HepG2 (cell line): Measurements from ENCODE around the gene GNG7. TPM values are rescaled to one million over a fixed set of nuclear protein-coding genes. Genes with fewer than 3 reads are reported as not detected.

ENCODE experiments used
- BHLHE40 ChIP-seq: IDR thresholded peaks from 2 replicates; pipeline ENCODE4 v1.6.1; 2011; ENCODE audit warnings: low read length, improper control_type of control experiment
- GPBP1L1 ChIP-seq: sonication (generic); formaldehyde crosslinking; IDR thresholded peaks from 2 replicates; pipeline ENCODE4 v1.5.0; 2020; ENCODE audit warnings: mild to moderate bottlenecking, missing genetic modification reagents
- HHEX ChIP-seq: IDR thresholded peaks from 2 replicates; pipeline ENCODE4 v1.6.1; 2016; ENCODE audit warnings: control low read depth
- NR2F2 ChIP-seq: IDR thresholded peaks from 2 replicates; pipeline ENCODE4 v1.6.1; 2012; ENCODE audit warnings: low read depth, inconsistent platforms, borderline replicate concordance
- RARA ChIP-seq: IDR thresholded peaks from 2 replicates; pipeline ENCODE4 v1.6.1; 2016; ENCODE audit warnings: missing genetic modification reagents, missing compliant biosample characterization
- REL ChIP-seq: sonication (generic); formaldehyde crosslinking; conservative IDR thresholded peaks from 2 replicates; pipeline ENCODE4 v1.8.0; 2022; ENCODE audit warnings: mild to moderate bottlenecking, missing genetic modification reagents, moderate library complexity
- SAP130 ChIP-seq: IDR thresholded peaks from 2 replicates; pipeline ENCODE4 v1.6.1; 2016; ENCODE audit warnings: low read depth
- SCMH1 ChIP-seq: sonication (generic); formaldehyde crosslinking; IDR thresholded peaks from 2 replicates; pipeline ENCODE4 v1.9.0; 2021; ENCODE audit warnings: missing genetic modification reagents, mild to moderate bottlenecking, borderline replicate concordance
- SOX6 ChIP-seq, 2 experiments: fragments of 450-650 bp in 1 of 2; sonication (generic) in 1 of 2; formaldehyde crosslinking in 1 of 2; IDR thresholded peaks; 2 replicates each; pipeline versions ENCODE4 v1.4.0 to v1.6.1; 2017 to 2020; ENCODE audit warnings: antibody characterized with exemption in 1 of 2, mild to moderate bottlenecking in 1 of 2, missing genetic modification reagents in 1 of 2
- STAT5B ChIP-seq: sonication (generic); formaldehyde crosslinking; IDR thresholded peaks from 2 replicates; pipeline ENCODE4 v1.4.0; 2020; ENCODE audit warnings: missing genetic modification reagents
- XRCC5 ChIP-seq: fragments of 200-400 bp; formaldehyde crosslinking; optimal IDR thresholded peaks from 2 replicates; pipeline ENCODE3; 2017; ENCODE audit warnings: mild to moderate bottlenecking, low read length
- ZNF235 ChIP-seq: sonication (generic); formaldehyde crosslinking; IDR thresholded peaks from 2 replicates; pipeline ENCODE4 v1.8.1; 2023; ENCODE audit warnings: mild to moderate bottlenecking, missing genetic modification reagents, borderline replicate concordance
- ZNF263 ChIP-seq: sonication (generic); formaldehyde crosslinking; IDR thresholded peaks from 2 replicates; pipeline ENCODE4 v1.4.0; 2020; ENCODE audit warnings: missing genetic modification reagents
- ZNF275 ChIP-seq: sonication (generic); formaldehyde crosslinking; IDR thresholded peaks from 2 replicates; pipeline ENCODE4 v1.8.0; 2022; ENCODE audit warnings: missing genetic modification reagents, mild to moderate bottlenecking, inconsistent platforms, borderline replicate concordance
- ZNF354B ChIP-seq: sonication (generic); formaldehyde crosslinking; IDR thresholded peaks from 2 replicates; pipeline ENCODE4 v1.8.0; 2022; ENCODE audit warnings: mild to moderate bottlenecking, missing genetic modification reagents
- ZNF605 ChIP-seq: sonication (generic); formaldehyde crosslinking; IDR thresholded peaks from 2 replicates; pipeline ENCODE4 v1.8.0; 2022; ENCODE audit warnings: mild to moderate bottlenecking, missing genetic modification reagents
- ZNF737 ChIP-seq: sonication (generic); formaldehyde crosslinking; IDR thresholded peaks from 2 replicates; pipeline ENCODE4 v1.5.0; 2020; ENCODE audit warnings: missing genetic modification reagents, mild to moderate bottlenecking, borderline replicate concordance
- ZSCAN31 ChIP-seq: sonication (generic); formaldehyde crosslinking; IDR thresholded peaks from 2 replicates; pipeline ENCODE4 v1.5.0; 2020; ENCODE audit warnings: low read depth, mild to moderate bottlenecking, missing genetic modification reagents
- polyA plus RNA-seq, 8 experiments: library from polyadenylated mRNA; depleted of rRNA in 3 of 8; stranded (reverse) in 7 of 8; unstranded in 1 of 8; fragments of >200 nt; fragmentation: Illumina TruSeq in 4 of 8; extraction: Trizol in 4 of 8; gene quantifications; 2 replicates each; pipeline versions ENCODE4 v1.2.1 to v1.2.3, GENCODE V29; 2011 to 2016; ENCODE audit warnings: low read depth in 4 of 8, missing spikeins in 1 of 8, mixed read lengths in 1 of 8; ENCODE audit not compliant: insufficient read depth in 1 of 8
- total RNA-seq, 5 experiments: library from RNA; depleted of rRNA; stranded (reverse); fragments of >200 nt; fragmentation: Illumina TruSeq; extraction: Trizol; gene quantifications; 2 replicates each; pipeline ENCODE4 v1.2.3, GENCODE V29; 2016; ENCODE audit warnings: low read depth in 1 of 5
- TF ChIP-seq, protein P1 (sequence below): sonication (generic); formaldehyde crosslinking; IDR thresholded peaks from 2 replicates; pipeline ENCODE4 v1.4.0; 2020; ENCODE audit warnings: mild to moderate bottlenecking, missing genetic modification reagents
- TF ChIP-seq, protein P2 (sequence below): sonication (generic); formaldehyde crosslinking; IDR thresholded peaks from 2 replicates; pipeline ENCODE4 v1.5.0; 2020; ENCODE audit warnings: mild to moderate bottlenecking, missing genetic modification reagents

GNG7 gene
- total and polyA plus RNA-seq, 2 of the 13 experiments (the other 11 are each of a cell fraction or from before 2014, with no cell fraction given): 1.4 to 3.3 TPM

GRCh38 chr19:2591537-2592291, 110.8 kb downstream of the GNG7 start (continued):
- TF ChIP-seq BHLHE40: no peak
- no peak for TF ChIP-seq ZNF605 (CRISPR knock-in tag)
- TF ChIP-seq SOX6 (IDR thresholded peaks at IDR 0.05): no peak
- peak; percentile 30; the same call in 1 of the 2 replicates for TF ChIP-seq SOX6 (CRISPR knock-in tag; IDR thresholded peaks at IDR 0.05)
- no peak for TF ChIP-seq ZNF737 (CRISPR knock-in tag)
- peak; percentile 64; the same call in 1 of the 2 replicates for TF ChIP-seq ZNF275 (CRISPR knock-in tag)
- TF ChIP-seq STAT5B (CRISPR knock-in tag): no peak
- no peak for TF ChIP-seq ZSCAN31
- TF ChIP-seq SCMH1: no peak
- no peak for TF ChIP-seq REL (CRISPR knock-in tag)
- TF ChIP-seq ZNF354B (CRISPR knock-in tag): no peak
- no peak for TF ChIP-seq XRCC5
- TF ChIP-seq, protein P1, sequence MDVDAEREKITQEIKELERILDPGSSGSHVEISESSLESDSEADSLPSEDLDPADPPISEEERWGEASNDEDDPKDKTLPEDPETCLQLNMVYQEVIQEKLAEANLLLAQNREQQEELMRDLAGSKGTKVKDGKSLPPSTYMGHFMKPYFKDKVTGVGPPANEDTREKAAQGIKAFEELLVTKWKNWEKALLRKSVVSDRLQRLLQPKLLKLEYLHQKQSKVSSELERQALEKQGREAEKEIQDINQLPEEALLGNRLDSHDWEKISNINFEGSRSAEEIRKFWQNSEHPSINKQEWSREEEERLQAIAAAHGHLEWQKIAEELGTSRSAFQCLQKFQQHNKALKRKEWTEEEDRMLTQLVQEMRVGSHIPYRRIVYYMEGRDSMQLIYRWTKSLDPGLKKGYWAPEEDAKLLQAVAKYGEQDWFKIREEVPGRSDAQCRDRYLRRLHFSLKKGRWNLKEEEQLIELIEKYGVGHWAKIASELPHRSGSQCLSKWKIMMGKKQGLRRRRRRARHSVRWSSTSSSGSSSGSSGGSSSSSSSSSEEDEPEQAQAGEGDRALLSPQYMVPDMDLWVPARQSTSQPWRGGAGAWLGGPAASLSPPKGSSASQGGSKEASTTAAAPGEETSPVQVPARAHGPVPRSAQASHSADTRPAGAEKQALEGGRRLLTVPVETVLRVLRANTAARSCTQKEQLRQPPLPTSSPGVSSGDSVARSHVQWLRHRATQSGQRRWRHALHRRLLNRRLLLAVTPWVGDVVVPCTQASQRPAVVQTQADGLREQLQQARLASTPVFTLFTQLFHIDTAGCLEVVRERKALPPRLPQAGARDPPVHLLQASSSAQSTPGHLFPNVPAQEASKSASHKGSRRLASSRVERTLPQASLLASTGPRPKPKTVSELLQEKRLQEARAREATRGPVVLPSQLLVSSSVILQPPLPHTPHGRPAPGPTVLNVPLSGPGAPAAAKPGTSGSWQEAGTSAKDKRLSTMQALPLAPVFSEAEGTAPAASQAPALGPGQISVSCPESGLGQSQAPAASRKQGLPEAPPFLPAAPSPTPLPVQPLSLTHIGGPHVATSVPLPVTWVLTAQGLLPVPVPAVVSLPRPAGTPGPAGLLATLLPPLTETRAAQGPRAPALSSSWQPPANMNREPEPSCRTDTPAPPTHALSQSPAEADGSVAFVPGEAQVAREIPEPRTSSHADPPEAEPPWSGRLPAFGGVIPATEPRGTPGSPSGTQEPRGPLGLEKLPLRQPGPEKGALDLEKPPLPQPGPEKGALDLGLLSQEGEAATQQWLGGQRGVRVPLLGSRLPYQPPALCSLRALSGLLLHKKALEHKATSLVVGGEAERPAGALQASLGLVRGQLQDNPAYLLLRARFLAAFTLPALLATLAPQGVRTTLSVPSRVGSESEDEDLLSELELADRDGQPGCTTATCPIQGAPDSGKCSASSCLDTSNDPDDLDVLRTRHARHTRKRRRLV: no peak
- no peak for TF ChIP-seq HHEX (CRISPR knock-in tag)
- TF ChIP-seq, protein P2, sequence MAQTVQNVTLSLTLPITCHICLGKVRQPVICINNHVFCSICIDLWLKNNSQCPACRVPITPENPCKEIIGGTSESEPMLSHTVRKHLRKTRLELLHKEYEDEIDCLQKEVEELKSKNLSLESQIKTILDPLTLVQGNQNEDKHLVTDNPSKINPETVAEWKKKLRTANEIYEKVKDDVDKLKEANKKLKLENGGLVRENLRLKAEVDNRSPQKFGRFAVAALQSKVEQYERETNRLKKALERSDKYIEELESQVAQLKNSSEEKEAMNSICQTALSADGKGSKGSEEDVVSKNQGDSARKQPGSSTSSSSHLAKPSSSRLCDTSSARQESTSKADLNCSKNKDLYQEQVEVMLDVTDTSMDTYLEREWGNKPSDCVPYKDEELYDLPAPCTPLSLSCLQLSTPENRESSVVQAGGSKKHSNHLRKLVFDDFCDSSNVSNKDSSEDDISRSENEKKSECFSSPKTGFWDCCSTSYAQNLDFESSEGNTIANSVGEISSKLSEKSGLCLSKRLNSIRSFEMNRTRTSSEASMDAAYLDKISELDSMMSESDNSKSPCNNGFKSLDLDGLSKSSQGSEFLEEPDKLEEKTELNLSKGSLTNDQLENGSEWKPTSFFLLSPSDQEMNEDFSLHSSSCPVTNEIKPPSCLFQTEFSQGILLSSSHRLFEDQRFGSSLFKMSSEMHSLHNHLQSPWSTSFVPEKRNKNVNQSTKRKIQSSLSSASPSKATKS: no peak
- TF ChIP-seq ZNF263 (CRISPR knock-in tag): no peak
- TF ChIP-seq RARA: peak; percentile 43; the same call in 1 of the 2 replicates
- TF ChIP-seq SAP130 (CRISPR knock-in tag): peak; percentile 62
- no peak for TF ChIP-seq ZNF235 (CRISPR knock-in tag)
- no peak for TF ChIP-seq NR2F2
- no peak for TF ChIP-seq GPBP1L1 (CRISPR knock-in tag)
